T-cell (primary cell): ENCODE data around the gene MALAT1. TPM values are rescaled to one million over a fixed set of nuclear protein-coding genes. Genes with fewer than 3 reads are reported as not detected.

ENCODE experiments used
- total RNA-seq, 35 experiments: library from RNA in 6 of 35; stranded (reverse) in 6 of 35; fragments of 120-200 nt in 1 of 35; gene quantifications; one replicate each; pipeline versions ENCODE4 v1.2.1 to v1.2.4 and lab custom pipeline; 2013 to 2026

The MALAT1 gene
- total RNA-seq, 5 donors from 2014 or later (not counting 1 experiment from before 2014, with no cell fraction given): 21,382 to 33,585 (median 22,045) TPM

Other genes starting within 250 kb of the MALAT1 start
- gene POLA2, start 237.1 kb upstream of the MALAT1 start, total RNA-seq: 10 to 100 TPM; 15.1 to 24.2 (median 20.4) TPM
- 1 to 10 TPM in 2 of 5 donors, under 1 TPM in 3; 0.69 to 2.4 (median 0.79) TPM for gene CDC42EP2, start 184.2 kb upstream of the MALAT1 start, total RNA-seq
- gene DPF2, start 165.2 kb upstream of the MALAT1 start, total RNA-seq: 10 to 100 TPM; 57.9 to 95.4 (median 91.7) TPM
- 1 to 10 TPM in 2 of 5 donors, under 1 TPM in 3; 0.48 to 1.3 (median 0.92) TPM for gene TIGD3, start 144.3 kb upstream of the MALAT1 start, total RNA-seq
- gene SLC25A45, start 116.4 kb upstream of the MALAT1 start, total RNA-seq: 10 to 100 TPM; 18.7 to 72.2 (median 22.6) TPM
- gene FRMD8, start 112.4 kb upstream of the MALAT1 start, total RNA-seq: 10 to 100 TPM; 35.6 to 79.1 (median 77.8) TPM
- gene NEAT1, start 76.2 kb upstream of the MALAT1 start, total RNA-seq: 1,000 to 10,000 TPM in 1 of 5 donors, 100 to 1,000 TPM in 4; 368 to 1,017 (median 906) TPM
- 10 to 100 TPM; 66.4 to 96.8 (median 76.8) TPM for gene SCYL1, start 26.0 kb downstream of the MALAT1 start, total RNA-seq
- 100 to 1,000 TPM; 200 to 364 (median 284) TPM for gene LTBP3, start 59.3 kb downstream of the MALAT1 start, total RNA-seq
- 10 to 100 TPM; 32.5 to 36.9 (median 34.5) TPM for gene ZNRD2, start 71.4 kb downstream of the MALAT1 start, total RNA-seq
- gene FAM89B, start 73.5 kb downstream of the MALAT1 start, total RNA-seq: 10 to 100 TPM; 36.3 to 72.9 (median 69.3) TPM
- 100 to 1,000 TPM; 115 to 170 (median 150) TPM for gene EHBP1L1, start 77.0 kb downstream of the MALAT1 start, total RNA-seq
- gene KCNK7, start 96.8 kb downstream of the MALAT1 start, total RNA-seq: 1 to 10 TPM; 2.3 to 8.0 (median 3.6) TPM
- 100 to 1,000 TPM in 2 of 5 donors, 10 to 100 TPM in 3; 60.8 to 110 (median 84.0) TPM for gene MAP3K11, start 115.2 kb downstream of the MALAT1 start, total RNA-seq
- gene PCNX3, start 116.7 kb downstream of the MALAT1 start, total RNA-seq: 10 to 100 TPM; 54.2 to 74.7 (median 66.8) TPM
- 100 to 1,000 TPM; 179 to 285 (median 200) TPM for gene SIPA1, start 139.1 kb downstream of the MALAT1 start, total RNA-seq
- gene RELA, start 163.9 kb downstream of the MALAT1 start, total RNA-seq: 100 to 1,000 TPM; 155 to 302 (median 172) TPM
- 100 to 1,000 TPM in 4 of 5 donors, 10 to 100 TPM in 1; 99.9 to 111 (median 104) TPM for gene KAT5, start 213.2 kb downstream of the MALAT1 start, total RNA-seq
- 10 to 100 TPM; 35.8 to 77.4 (median 70.7) TPM for gene RNASEH2C, start 221.8 kb downstream of the MALAT1 start, total RNA-seq